ENCODE measurements around the gene CLECL1.

DNA sequence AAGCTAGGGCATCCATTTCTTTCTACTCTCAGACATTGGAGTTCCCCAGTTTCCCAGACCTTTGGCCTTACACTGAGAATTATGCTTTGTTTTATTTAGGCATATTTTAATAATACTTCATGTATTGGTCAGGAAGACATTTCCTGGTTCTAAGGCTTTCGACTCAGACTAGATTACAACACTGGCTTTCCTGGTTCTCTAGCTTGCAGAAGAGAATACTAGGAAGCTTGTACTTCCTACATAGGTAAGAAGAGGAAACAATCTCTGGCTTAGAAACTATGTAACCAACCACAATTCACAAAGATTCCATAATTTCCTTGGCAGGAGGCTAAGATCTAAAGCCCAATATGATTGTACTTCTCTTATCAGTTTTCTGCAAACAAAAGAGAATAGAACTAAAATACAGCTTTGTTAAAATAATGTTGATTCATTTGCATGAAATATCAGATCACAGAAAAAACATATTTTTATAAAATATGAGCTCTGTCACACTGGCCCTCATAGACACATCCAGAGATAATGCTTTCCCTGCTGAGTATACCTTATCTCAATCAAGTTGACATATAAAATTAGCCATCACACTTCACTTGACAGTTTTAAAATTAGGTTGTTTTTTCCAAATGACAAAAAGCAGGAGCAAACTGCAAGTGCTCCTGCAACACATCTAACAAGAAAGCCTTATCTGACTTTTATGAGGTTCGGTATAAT, 32.8 kb downstream of the CLECL1 start:
- no peak for TF ChIP-seq YY1 (IDR thresholded peaks at IDR 0.05; ENCODE audit: insufficient read depth, insufficient read length)
- TF ChIP-seq ZNF274 (IDR thresholded peaks at IDR 0.05; ENCODE audit: low read depth, low read length): no peak
- no peak for TF ChIP-seq SUZ12 (IDR thresholded peaks at IDR 0.05; ENCODE audit: extremely low read depth, insufficient read depth, insufficient read length)

Data from NT2/D1 (cell line).